ENCODE results near the gene SGK2.

DNA sequence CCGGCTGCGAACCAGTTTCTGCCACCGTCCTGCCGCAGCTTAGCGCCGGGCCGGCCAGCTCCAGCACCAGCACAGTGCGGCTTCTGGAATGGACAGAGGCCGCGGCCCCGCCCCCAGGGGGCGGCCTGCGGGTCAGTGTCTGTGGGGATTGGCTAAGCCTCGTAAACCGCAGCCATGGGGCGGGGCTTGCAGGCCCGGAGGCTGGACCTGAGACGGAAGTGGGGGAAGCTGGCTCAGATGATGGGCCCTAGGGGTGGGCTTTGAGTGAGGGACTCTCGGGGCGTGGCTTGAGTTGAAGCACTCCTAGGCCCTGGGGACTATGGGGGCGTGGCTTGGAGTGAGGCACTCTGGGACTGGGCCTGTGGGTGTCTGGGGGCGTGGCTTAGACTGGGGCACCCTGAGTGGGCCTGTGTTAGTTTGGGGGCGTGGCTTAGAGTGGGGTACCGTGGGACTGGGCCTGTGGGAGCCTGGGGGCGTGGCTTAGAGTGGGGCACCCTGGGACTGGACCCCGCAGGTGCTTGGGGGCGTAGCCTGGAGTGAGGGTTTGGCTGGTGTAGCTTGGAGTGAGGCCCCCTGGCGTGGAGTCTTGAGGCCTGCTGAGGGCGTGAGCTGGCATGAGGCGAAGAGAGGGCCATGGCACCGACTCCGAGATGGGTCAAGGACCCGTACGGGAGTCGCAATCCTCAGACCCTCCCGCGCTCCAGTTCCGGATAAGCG is 44.7 kb upstream of the SGK2 start:
- TF ChIP-seq POLR2AphosphoS5 (IDR thresholded peaks at IDR 0.05; ENCODE audit: low read depth, low read length), result no peak
- TF ChIP-seq, protein P1, sequence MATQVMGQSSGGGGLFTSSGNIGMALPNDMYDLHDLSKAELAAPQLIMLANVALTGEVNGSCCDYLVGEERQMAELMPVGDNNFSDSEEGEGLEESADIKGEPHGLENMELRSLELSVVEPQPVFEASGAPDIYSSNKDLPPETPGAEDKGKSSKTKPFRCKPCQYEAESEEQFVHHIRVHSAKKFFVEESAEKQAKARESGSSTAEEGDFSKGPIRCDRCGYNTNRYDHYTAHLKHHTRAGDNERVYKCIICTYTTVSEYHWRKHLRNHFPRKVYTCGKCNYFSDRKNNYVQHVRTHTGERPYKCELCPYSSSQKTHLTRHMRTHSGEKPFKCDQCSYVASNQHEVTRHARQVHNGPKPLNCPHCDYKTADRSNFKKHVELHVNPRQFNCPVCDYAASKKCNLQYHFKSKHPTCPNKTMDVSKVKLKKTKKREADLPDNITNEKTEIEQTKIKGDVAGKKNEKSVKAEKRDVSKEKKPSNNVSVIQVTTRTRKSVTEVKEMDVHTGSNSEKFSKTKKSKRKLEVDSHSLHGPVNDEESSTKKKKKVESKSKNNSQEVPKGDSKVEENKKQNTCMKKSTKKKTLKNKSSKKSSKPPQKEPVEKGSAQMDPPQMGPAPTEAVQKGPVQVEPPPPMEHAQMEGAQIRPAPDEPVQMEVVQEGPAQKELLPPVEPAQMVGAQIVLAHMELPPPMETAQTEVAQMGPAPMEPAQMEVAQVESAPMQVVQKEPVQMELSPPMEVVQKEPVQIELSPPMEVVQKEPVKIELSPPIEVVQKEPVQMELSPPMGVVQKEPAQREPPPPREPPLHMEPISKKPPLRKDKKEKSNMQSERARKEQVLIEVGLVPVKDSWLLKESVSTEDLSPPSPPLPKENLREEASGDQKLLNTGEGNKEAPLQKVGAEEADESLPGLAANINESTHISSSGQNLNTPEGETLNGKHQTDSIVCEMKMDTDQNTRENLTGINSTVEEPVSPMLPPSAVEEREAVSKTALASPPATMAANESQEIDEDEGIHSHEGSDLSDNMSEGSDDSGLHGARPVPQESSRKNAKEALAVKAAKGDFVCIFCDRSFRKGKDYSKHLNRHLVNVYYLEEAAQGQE (IDR thresholded peaks at IDR 0.05; ENCODE audit: insufficient read depth in 1 of 2, low read depth in 2 of 2, low read length in 2 of 2), result no peak
- TF ChIP-seq SIN3A (IDR thresholded peaks at IDR 0.05; ENCODE audit: borderline replicate concordance, insufficient read depth, low read length), result no peak
